ENCODE results near the gene FIBCD1.

Gene FIBCD1

DNA sequence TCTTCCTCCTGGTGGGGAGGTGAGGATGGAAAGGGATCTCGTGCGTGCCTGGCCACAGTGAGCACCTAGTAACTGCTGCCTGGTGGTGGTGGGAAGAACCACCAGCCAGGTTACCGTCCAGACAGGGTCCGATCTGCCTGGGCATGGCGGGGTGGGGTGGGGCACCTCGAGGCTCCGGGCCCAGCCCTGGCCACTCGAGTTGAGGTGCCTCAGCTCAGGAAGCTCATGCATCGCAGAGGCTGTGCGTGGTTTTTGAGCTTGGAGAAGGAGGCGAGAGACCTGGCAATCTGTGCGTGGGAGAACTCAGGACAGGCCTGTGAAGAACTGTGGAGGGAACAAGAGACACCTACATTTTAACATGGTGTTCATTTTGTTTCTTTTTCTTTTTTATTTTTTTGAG is 31.0 kb upstream of the FIBCD1 start:
- TF ChIP-seq, protein P1, sequence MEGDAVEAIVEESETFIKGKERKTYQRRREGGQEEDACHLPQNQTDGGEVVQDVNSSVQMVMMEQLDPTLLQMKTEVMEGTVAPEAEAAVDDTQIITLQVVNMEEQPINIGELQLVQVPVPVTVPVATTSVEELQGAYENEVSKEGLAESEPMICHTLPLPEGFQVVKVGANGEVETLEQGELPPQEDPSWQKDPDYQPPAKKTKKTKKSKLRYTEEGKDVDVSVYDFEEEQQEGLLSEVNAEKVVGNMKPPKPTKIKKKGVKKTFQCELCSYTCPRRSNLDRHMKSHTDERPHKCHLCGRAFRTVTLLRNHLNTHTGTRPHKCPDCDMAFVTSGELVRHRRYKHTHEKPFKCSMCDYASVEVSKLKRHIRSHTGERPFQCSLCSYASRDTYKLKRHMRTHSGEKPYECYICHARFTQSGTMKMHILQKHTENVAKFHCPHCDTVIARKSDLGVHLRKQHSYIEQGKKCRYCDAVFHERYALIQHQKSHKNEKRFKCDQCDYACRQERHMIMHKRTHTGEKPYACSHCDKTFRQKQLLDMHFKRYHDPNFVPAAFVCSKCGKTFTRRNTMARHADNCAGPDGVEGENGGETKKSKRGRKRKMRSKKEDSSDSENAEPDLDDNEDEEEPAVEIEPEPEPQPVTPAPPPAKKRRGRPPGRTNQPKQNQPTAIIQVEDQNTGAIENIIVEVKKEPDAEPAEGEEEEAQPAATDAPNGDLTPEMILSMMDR (IDR thresholded peaks at IDR 0.05; ENCODE audit: low read depth, low read length), result no peak
- H3K4me3 ChIP-seq (replicated peaks in 1 of 2; ENCODE audit: low read depth in 2 of 2, low read length in 2 of 2), result no peak overlapping the region
- DNase-seq (ENCODE audit: low read depth in 2 of 2), result no peak

DNA sequence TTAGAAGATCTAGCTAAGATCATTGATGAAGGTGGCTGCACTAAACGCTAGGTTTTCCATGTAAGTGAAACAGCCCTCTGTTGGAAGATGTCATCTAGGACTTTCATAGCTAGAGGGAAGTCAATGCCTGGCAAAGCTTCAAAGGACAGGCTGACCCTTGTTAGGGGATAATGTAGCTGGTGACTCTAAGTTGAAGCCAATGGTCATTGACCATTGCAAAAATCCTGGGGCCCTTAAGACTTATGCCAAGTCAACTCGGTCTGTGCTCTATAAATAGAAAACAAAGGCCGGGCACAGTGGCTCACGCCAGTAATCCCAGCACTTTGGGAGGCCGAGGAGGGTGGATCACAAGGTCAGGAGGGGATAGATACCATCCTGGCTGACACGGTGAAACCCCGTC is 26.6 kb upstream of the FIBCD1 start:
- DNase-seq (ENCODE audit: low read depth in 2 of 2), result no peak
- H3K4me3 ChIP-seq (replicated peaks in 1 of 2; ENCODE audit: low read depth in 2 of 2, low read length in 2 of 2), result no peak overlapping the region
- TF ChIP-seq, protein P1 (IDR thresholded peaks at IDR 0.05; ENCODE audit: low read depth, low read length), result no peak

DNA sequence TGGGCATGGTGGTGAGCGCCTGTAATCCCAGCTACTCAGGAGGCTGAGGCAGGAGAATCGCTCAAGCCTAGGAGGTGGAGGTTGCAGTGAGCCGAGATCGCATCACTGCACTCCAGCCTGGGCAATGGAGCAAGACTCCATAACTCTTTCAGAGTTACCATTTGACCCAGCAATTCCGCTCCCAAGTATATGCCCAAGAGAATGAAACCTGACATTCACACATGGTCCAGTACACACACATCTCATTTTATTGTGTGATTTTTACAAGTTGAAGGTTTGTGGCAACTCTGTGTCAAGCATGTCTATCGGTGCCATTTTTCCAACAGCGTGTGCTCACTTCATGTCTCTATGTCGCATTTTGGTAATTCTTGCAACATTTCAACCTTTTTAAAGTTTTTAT is 24.9 kb upstream of the FIBCD1 start:
- DNase-seq (ENCODE audit: low read depth in 2 of 2), result no peak
- TF ChIP-seq, protein P1 (IDR thresholded peaks at IDR 0.05; ENCODE audit: low read depth, low read length), result no peak
- H3K4me3 ChIP-seq (replicated peaks in 1 of 2; ENCODE audit: low read depth in 2 of 2, low read length in 2 of 2), result no peak overlapping the region

DNA sequence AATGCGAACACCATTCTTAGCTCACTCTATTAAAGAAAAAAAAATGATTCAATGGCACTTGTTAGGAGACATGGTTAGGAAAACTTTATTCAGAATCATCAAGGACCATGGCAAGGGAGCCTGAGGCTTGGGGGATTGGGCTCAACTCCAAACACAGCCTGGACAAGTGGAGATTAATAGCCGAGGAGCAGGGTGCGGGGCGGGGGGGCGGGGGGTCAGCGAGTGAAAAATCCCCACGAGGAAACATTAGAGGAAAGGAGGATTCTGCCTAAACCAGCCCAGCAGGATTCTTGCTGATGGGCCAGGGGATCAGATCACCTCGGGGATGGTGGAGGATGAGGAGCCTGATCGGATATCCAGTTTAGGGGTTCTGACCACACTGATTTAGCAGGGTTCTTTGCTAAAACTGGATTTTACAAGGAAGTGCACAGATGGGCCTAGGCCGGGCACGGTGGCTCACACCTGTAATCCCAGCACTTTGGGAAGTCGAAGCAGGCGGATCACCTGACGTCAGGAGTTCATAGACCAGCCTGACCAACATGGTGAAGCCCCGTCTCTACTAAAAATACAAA is 24.4 kb upstream of the FIBCD1 start:
- no peak for DNase-seq (ENCODE audit: low read depth in 2 of 2)
- TF ChIP-seq, protein P1 (IDR thresholded peaks at IDR 0.05; ENCODE audit: low read depth, low read length), result no peak
- H3K4me3 ChIP-seq (replicated peaks in 1 of 2; ENCODE audit: low read depth in 2 of 2, low read length in 2 of 2), result no peak overlapping the region

DNA sequence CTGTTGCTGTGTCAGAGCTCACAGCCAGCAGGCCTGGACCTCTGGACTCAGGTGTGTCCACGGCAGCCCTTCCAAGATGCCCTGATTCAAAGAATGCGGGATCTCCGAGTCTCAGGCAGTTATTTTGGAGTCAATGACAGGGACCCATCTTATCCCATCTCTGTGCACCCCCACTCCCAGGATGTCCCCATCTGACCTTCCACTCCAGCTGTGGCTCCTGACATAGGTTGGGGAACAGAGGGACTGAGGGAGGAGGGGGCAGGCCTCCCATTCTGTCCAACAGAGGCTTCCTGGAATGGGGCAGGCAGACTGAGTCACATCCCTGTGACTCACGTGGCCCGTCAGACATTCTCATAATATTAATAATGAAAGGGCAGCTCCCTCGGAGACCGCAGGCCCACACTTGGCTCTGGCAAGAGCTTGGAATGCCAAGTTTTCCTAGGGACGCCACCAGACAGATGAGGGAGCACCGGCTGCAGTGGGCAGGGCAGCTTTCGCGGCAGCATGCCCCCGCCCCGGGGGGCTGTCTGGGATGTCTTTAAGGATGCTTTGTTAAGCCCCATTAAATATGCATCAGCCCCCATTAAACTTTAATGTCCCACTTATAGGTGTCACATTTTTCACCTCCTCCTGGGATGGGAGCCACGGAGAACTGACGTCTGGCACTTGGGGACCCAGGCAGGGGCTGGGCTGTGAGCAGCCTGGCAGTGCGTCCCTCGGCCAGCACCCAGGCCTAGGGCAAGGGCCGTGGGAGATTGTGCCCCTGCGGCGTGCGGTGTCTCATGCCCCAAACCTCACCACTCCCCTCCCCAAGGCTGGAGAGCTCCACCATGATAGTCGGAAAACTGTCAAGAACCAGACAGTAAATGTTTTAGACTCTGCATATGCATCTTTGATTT is 23.6 kb upstream of the FIBCD1 start:
- no peak overlapping the region for H3K4me3 ChIP-seq (replicated peaks in 1 of 2; ENCODE audit: low read depth in 2 of 2, low read length in 2 of 2)
- TF ChIP-seq, protein P1 (IDR thresholded peaks at IDR 0.05; ENCODE audit: low read depth, low read length), result no peak
- DNase-seq (ENCODE audit: low read depth in 2 of 2), result peak; percentile 93 to 95

DNA sequence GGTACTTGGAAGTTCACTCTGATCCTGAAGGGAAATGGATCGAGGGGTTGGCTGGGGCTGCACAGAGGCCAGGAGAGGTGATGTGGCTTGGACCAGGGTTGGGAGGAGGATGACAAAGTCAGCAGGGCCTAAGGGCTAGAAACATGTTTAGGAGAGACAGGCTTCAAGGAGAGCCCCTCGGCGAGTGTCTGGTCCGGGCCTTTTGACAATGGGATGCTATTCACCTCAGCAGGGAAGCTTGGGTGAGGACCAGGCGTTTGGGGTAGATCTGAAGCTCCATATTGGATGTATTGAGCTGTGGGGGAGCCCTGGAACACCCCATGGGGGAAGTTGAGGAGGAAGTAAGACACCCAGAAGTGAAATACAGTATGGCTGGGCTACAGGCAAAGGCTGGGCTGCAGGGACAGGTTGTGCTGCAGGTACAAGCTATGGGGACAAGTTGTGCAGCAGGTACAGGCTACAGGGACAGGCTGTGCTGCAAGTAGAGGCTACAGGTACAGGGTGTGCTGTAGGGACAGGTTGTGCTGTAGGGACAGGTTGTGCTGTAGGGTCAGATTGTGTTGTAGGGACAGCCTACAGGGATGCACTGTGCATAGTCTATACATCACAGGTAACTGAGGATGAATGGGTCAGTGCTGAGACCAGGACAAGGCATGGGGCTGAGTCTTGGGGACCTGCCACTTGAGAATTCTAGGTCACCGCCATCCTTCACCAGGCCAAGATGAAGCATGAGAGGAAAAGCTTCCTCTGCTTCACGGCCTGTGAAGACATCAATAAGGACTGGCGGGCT is 22.7 kb upstream of the FIBCD1 start:
- DNase-seq (ENCODE audit: low read depth in 2 of 2), result no peak
- H3K4me3 ChIP-seq (replicated peaks in 1 of 2; ENCODE audit: low read depth in 2 of 2, low read length in 2 of 2), result no peak overlapping the region
- TF ChIP-seq, protein P1 (IDR thresholded peaks at IDR 0.05; ENCODE audit: low read depth, low read length), result no peak

All from cardiac fibroblast (primary cell).